Neutrophil (primary cell): ENCODE results near the gene FN1.

Experiments
- H3K27ac ChIP-seq: fragments of 200-600 bp; sonication (generic); 2 replicates; pipeline ENCODE4 v1.5.1; 2016; ENCODE audit warnings: mild to moderate bottlenecking, moderate library complexity
- H3K27me3 ChIP-seq: fragments of 200-600 bp; sonication (generic); 2 replicates; pipeline ENCODE4 v1.6.0; 2016; ENCODE audit warnings: mild to moderate bottlenecking
- H3K36me3 ChIP-seq: fragments of 200-600 bp; sonication (generic); 2 replicates; pipeline ENCODE4 v1.5.1; 2017
- H3K4me1 ChIP-seq, 2 experiments: fragments of 200-600 bp in 1 of 2; sonication (generic) in 1 of 2; 1 replicate in 1 of 2; 2 replicates in 1 of 2; pipeline versions ENCODE4 v1.5.1 to v1.6.1; 2013 to 2016; ENCODE audit warnings: low read depth in 1 of 2, low read length in 1 of 2, mild to moderate bottlenecking in 1 of 2, moderate library complexity in 1 of 2; ENCODE audit not compliant: control insufficient read depth in 1 of 2, insufficient read depth in 1 of 2
- H3K4me3 ChIP-seq, 2 experiments: fragments of 200-600 bp in 1 of 2; sonication (generic) in 1 of 2; 1 replicate in 1 of 2; 2 replicates in 1 of 2; pipeline ENCODE4 v1.5.1; 2013 to 2016; ENCODE audit warnings: low read depth in 1 of 2, low read length in 1 of 2, mild to moderate bottlenecking in 1 of 2, moderate library complexity in 1 of 2
- H3K9me3 ChIP-seq: fragments of 200-600 bp; sonication (generic); 2 replicates; pipeline ENCODE4 v1.5.1; 2016
- TF ChIP-seq, protein P1 (sequence below): fragments of 200-600 bp; sonication (generic); IDR thresholded peaks from 2 replicates; pipeline ENCODE4 v1.5.1; 2016; ENCODE audit warnings: antibody characterized with exemption

FN1 gene

DNA sequence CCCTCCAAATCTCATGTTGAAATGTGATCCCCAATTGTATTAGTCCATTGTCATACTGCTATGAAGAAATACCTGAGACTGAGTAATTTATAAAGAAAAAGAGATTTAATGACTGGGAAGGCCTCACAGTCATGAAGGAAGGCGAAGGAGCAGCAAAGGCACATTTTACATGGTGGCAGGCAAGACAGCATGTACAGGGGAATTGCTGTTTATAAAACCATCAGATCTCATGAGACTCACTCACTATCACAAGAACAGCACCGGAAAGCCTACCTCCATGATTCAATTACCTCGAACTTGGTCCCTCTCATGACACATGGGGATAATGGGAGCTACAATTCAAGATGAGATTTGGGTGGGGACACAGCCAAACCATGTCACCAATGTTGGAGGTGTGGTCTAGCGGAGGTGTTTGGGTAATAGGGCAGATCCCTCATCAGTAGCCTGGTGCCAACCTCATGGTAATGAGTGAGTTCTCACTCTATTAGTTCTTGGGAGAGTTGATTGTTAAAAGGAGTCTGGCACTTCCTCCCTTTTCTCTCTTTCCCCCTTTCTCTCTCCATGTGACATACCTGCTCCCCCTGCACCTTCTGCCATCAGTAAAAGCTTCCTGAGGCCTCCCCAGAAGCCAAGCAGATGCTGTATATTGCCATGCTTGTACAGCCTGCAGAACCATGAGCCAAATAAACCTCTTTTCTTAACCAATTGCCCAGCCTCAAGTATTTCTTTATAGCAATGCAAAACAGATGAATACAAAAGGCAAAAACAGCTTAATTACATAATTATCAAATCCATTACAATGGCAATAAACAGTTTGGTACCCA, 14.5 kb upstream of the FN1 start:
- no peak overlapping the region for H3K4me3 ChIP-seq
- H3K27me3 ChIP-seq = peaks cover 58% of the 10 kb centered on the region
- H3K4me1 ChIP-seq = no peaks in the 10 kb centered on the region
- H3K36me3 ChIP-seq = no peaks in the 10 kb centered on the region
- TF ChIP-seq, protein P1, sequence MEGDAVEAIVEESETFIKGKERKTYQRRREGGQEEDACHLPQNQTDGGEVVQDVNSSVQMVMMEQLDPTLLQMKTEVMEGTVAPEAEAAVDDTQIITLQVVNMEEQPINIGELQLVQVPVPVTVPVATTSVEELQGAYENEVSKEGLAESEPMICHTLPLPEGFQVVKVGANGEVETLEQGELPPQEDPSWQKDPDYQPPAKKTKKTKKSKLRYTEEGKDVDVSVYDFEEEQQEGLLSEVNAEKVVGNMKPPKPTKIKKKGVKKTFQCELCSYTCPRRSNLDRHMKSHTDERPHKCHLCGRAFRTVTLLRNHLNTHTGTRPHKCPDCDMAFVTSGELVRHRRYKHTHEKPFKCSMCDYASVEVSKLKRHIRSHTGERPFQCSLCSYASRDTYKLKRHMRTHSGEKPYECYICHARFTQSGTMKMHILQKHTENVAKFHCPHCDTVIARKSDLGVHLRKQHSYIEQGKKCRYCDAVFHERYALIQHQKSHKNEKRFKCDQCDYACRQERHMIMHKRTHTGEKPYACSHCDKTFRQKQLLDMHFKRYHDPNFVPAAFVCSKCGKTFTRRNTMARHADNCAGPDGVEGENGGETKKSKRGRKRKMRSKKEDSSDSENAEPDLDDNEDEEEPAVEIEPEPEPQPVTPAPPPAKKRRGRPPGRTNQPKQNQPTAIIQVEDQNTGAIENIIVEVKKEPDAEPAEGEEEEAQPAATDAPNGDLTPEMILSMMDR = no peak
- H3K9me3 ChIP-seq = no peaks in the 10 kb centered on the region
- H3K27ac ChIP-seq = no peak overlapping the region

DNA sequence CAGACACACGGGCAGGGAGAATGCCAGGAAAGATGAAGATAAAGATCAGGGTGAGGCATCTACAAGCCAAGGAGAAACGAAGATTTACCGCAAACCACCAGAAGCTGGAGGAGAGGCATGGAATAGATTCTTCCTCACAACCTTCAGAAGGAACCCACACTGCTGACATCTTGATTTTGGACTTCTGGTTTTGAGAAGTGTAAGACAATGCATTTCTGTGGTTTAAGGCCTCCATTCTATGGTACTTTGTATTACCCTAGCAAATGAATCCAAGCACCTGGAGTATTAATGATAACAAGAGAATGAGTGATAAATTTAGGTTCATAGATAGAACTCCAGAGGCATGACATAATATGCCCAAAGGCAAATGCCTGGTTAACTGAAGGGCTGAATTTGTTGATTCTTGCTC, 11.8 kb upstream of the FN1 start:
- H3K36me3 ChIP-seq = no peaks in the 10 kb centered on the region
- peaks cover 65% of the 10 kb centered on the region for H3K27me3 ChIP-seq
- H3K27ac ChIP-seq = no peak overlapping the region
- H3K9me3 ChIP-seq = no peaks in the 10 kb centered on the region
- H3K4me3 ChIP-seq = no peak overlapping the region
- TF ChIP-seq, protein P1 = no peak
- H3K4me1 ChIP-seq = no peaks in the 10 kb centered on the region

DNA sequence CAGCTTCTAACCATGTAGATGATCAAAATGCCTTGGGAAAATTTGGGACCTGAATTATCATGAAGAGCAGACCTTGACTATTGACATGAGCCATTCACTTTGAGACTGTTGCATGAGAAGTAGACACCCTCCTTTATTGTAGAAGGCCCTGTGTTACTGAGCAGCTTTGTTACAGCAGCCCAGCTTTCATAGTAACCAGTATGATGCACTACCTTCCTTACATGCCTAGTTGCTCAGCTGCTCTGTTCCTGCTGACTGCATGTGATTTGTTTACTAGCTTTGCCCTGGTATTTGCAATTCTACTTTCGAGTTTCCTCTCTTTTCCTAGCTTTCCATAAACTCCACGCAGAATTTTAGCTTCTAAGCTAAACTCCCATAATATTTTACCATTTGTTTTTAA, 11.2 kb upstream of the FN1 start:
- TF ChIP-seq, protein P1 = no peak
- H3K9me3 ChIP-seq = no peaks in the 10 kb centered on the region
- no peak overlapping the region for H3K27ac ChIP-seq
- H3K36me3 ChIP-seq = no peaks in the 10 kb centered on the region
- no peak overlapping the region for H3K4me3 ChIP-seq
- H3K4me1 ChIP-seq = no peaks in the 10 kb centered on the region
- H3K27me3 ChIP-seq = peaks cover 64% of the 10 kb centered on the region

DNA sequence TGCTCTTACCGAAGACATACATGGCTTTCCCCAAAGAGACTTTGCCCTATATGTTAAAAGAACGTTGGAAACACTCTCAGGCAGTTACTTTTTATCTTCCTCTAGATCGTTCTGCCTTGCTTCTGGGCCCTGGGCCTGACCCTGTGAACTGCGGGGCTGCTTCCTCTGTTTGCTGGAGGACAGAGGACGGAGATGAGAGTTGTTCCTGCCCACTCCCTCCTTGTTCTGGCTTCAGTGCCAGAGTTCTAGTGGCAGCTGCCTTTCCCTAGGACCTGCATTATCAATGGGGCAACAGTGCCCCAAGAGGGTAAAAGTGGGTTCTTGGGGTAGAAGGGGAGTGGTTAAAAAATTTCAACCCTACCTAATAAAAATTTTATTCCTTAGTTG, 6.5 kb upstream of the FN1 start:
- H3K36me3 ChIP-seq = no peaks in the 10 kb centered on the region
- H3K4me1 ChIP-seq = peaks cover 0 to 5% of the 10 kb centered on the region in 2 experiments

DNA sequence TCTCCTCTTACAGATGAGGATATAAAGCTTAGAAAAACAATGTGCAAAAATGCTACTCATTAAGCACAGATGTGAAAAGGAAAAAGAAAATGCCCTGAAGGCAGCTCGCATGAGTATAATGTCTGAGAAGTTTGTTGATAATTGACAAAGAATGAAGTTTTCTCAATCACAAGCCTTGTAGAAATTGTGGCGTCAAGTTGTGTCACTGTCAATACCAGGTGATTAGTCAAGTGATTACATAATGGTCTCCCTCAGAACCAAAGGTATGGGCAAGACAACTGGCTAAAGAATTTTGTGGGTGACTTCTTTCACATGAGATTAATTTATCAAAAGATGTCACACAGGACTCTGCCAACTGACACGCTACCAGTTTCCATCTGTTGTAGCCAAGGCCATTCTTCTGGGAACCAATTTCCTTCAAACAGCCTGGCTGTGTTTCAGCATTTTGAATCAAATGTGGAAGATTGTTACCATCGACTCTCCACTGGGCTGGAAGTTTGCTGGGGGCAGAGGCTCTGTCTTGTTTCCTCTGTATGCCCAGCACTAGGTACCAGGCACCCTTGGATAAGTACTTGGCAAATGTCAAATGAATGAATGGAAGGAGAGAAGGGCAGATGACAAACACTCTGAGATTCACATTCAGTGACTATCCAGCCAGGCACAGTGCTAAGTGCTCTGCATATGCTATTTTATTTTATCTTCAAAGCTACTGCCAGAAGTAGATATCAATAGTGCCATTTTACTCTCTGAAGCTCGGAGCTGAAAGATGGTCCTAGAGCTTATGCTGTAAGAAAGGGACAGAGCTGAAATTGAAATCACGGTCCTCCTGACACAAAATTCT, 5.9 kb upstream of the FN1 start:
- TF ChIP-seq, protein P1 = no peak
- H3K27ac ChIP-seq = no peak overlapping the region
- H3K9me3 ChIP-seq = no peaks in the 10 kb centered on the region
- H3K27me3 ChIP-seq = peaks cover 78% of the 10 kb centered on the region
- H3K36me3 ChIP-seq = no peaks in the 10 kb centered on the region
- H3K4me1 ChIP-seq = peaks cover 0 to 5% of the 10 kb centered on the region in 2 experiments
- no peak overlapping the region for H3K4me3 ChIP-seq

More for the DNA sequence above, 6.5 kb upstream of the FN1 start:
- H3K27ac ChIP-seq = no peak overlapping the region
- no peaks in the 10 kb centered on the region for H3K9me3 ChIP-seq
- TF ChIP-seq, protein P1 = no peak
- H3K27me3 ChIP-seq = peaks cover 77% of the 10 kb centered on the region
- no peak overlapping the region for H3K4me3 ChIP-seq
